ENCODE measurements around the gene ACO2. TPM values are rescaled to one million over a fixed set of nuclear protein-coding genes. Genes with fewer than 3 reads are reported as not detected.
A peak's percentile ranks its signal among the peaks of the same experiment; 100 is the strongest.
"Not testable (repeated sequence)": the region's sequence is repeated elsewhere in the genome, so short reads cannot be mapped to it uniquely, and the experiment has no call there.

The ACO2 gene
- total RNA-seq, 1 donor from 2014 or later: 62.4 TPM

DNA sequence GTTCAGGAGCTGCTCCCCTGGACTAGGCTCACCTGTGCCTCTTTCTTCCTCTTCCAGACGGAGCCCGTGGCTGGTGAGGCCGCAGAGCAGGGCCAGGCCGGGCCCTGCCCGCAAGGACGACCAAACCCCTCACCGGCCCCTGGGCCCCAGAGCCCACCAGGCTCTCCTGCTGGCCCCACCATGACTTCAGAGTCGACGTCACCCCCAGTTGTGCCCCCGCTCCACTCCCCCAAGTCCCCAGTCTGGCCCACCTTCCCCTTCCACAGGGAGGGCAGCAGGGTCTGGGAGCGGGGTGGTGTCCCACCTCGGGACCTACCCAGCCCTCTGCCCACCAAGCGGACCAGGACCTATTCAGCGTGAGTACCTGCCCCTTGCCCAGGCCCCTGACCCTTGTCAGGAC is 102.9 kb downstream of the ACO2 start:
- H3K4me1 Mint-ChIP-seq (ENCODE audit: low read depth): peaks cover 29% of the 10 kb centered on the region
- DNase-seq (ENCODE audit: low spot score): no peak
- peaks cover 6% of the 10 kb centered on the region for H3K36me3 Mint-ChIP-seq (ENCODE audit: low read depth)
- no peak overlapping the region for H3K4me3 Mint-ChIP-seq (ENCODE audit: unreplicated experiment)
- no peaks in the 10 kb centered on the region for H3K9me3 Mint-ChIP-seq (ENCODE audit: low read depth)
- no peak for TF ChIP-seq CTCF (IDR thresholded peaks at IDR 0.05)
- no peaks in the 10 kb centered on the region for H3K27me3 Mint-ChIP-seq (ENCODE audit: low read depth)
- no peak overlapping the region for H3K27ac Mint-ChIP-seq (ENCODE audit: unreplicated experiment)

DNA sequence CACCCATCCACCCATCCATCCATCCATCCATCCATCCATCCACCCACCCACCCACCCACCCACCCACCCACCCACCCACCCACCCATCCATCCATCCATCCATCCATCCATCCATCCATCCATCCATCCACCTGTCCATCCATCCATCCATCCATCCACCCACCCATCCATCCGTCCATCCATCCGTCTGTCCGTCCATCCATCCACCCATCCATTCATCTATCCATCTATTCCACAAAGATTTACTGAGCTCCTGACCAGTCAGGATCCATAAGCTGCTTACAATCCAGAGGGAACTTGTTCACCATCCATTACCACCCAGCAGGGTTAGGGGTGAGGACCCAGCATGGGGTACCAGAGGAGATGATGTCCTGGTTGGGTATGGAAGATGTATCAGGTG is 103.4 kb downstream of the ACO2 start:
- not testable (repeated sequence) for DNase-seq (ENCODE audit: low spot score); H3K27me3 Mint-ChIP-seq (ENCODE audit: low read depth); H3K36me3 Mint-ChIP-seq (ENCODE audit: low read depth); H3K4me3 Mint-ChIP-seq (ENCODE audit: unreplicated experiment); H3K9me3 Mint-ChIP-seq (ENCODE audit: low read depth); H3K27ac Mint-ChIP-seq (ENCODE audit: unreplicated experiment)
- peaks cover 24% of the 10 kb centered on the region for H3K4me1 Mint-ChIP-seq (ENCODE audit: low read depth)

- no peaks in the 10 kb centered on the region for H3K9me3 Mint-ChIP-seq (ENCODE audit: low read depth)
- DNase-seq (ENCODE audit: low spot score): no peak
- H3K27ac Mint-ChIP-seq (ENCODE audit: unreplicated experiment): no peak overlapping the region
- no peak overlapping the region for H3K4me3 Mint-ChIP-seq (ENCODE audit: unreplicated experiment)
- H3K36me3 Mint-ChIP-seq (ENCODE audit: low read depth): peaks cover 11% of the 10 kb centered on the region
- TF ChIP-seq CTCF (IDR thresholded peaks at IDR 0.05): no peak
- peaks cover 12% of the 10 kb centered on the region for H3K4me1 Mint-ChIP-seq (ENCODE audit: low read depth)
- H3K27me3 Mint-ChIP-seq (ENCODE audit: low read depth): no peaks in the 10 kb centered on the region
Observed at GRCh38 chr22:41573677-41574076, 104.8 kb downstream of the ACO2 start.

GRCh38 chr22:41574847-41575381 is 106.0 kb downstream of the ACO2 start:
- Mint-ChIP-seq H3K4me1 (ENCODE audit: low read depth) (peaks cover 3% of the 10 kb centered on the region), H3K9me3 (ENCODE audit: low read depth) (no peaks in the 10 kb centered on the region), H3K27me3 (ENCODE audit: low read depth) (no peaks in the 10 kb centered on the region), H3K36me3 (ENCODE audit: low read depth) (peaks cover 13% of the 10 kb centered on the region), H3K27ac (ENCODE audit: unreplicated experiment) (no peak overlapping the region), H3K4me3 (ENCODE audit: unreplicated experiment) (no peak overlapping the region)
- TF ChIP-seq CTCF (IDR thresholded peaks at IDR 0.05): no peak
- no peak for DNase-seq (ENCODE audit: low spot score)

DNA sequence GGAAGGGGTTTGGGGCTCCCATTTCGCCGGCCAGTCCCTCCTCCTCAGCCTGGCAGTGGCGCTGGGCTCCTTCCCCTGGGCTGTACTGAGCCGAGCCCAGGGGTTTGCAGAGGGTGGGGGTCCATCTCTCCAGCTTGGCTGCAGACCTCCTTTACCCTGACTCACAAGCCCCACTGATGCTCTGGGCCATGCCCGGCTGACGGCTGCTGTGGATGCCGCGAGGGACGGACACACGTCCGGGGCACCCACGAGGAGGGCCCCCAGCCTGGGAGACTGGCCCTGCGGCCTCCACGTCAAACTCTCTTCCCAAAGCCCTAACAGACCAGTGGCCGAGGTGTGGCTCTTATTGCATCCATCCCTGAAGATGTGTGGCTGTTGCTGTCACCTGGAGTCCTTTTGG is 106.6 kb downstream of the ACO2 start:
- H3K27me3 Mint-ChIP-seq (ENCODE audit: low read depth): no peaks in the 10 kb centered on the region
- H3K27ac Mint-ChIP-seq (ENCODE audit: unreplicated experiment): no peak overlapping the region
- no peaks in the 10 kb centered on the region for H3K4me1 Mint-ChIP-seq (ENCODE audit: low read depth)
- peaks cover 15% of the 10 kb centered on the region for H3K36me3 Mint-ChIP-seq (ENCODE audit: low read depth)
- no peak overlapping the region for H3K4me3 Mint-ChIP-seq (ENCODE audit: unreplicated experiment)
- DNase-seq (ENCODE audit: low spot score): no peak
- TF ChIP-seq CTCF (IDR thresholded peaks at IDR 0.05): no peak
- H3K9me3 Mint-ChIP-seq (ENCODE audit: low read depth): no peaks in the 10 kb centered on the region

DNA sequence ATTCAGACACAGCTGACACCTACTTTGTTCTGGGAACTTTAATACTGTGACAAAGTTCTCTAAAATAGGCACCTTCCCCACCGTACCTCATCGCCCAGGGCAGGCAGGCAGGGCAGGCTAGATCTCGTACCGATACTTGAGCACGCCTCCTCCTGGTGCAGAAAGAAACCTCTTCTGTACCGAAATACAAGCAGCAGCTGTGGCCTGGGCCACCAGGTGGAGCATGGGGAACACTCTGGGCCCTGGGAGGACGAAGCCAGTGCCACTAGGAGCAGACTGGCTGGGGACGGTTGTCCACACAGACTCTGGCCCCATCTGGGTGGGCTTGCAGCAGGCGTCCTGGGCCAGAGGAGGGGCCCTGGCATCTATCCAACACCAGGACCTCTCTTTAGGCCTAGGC is 108.0 kb downstream of the ACO2 start:
- H3K4me3 Mint-ChIP-seq (ENCODE audit: unreplicated experiment): no peak overlapping the region
- H3K4me1 Mint-ChIP-seq (ENCODE audit: low read depth): no peaks in the 10 kb centered on the region
- H3K27ac Mint-ChIP-seq (ENCODE audit: unreplicated experiment): no peak overlapping the region
- peak; percentile 78 for TF ChIP-seq CTCF (IDR thresholded peaks at IDR 0.05)
- no peaks in the 10 kb centered on the region for H3K9me3 Mint-ChIP-seq (ENCODE audit: low read depth)
- H3K36me3 Mint-ChIP-seq (ENCODE audit: low read depth): peaks cover 15% of the 10 kb centered on the region
- no peaks in the 10 kb centered on the region for H3K27me3 Mint-ChIP-seq (ENCODE audit: low read depth)
- no peak for DNase-seq (ENCODE audit: low spot score)

Data from chondrocyte (in vitro differentiated cells).